Stimulated activated CD8-positive, alpha-beta memory T cell treated with anti-CD3 and anti-CD28 coated beads, Interleukin-7, amount 100 ng/mL, for 48 hours (primary cell): Measurements from ENCODE around the gene PBX3.

ENCODE experiments used
- DNase-seq, 2 donors: peaks; one replicate each; pipeline ENCODE4 v3.0.0-alpha.2; 2020; ENCODE audit warnings: low read depth in 1 of 2; ENCODE audit errors: extremely low read depth in 1 of 2

The PBX3 gene

DNA sequence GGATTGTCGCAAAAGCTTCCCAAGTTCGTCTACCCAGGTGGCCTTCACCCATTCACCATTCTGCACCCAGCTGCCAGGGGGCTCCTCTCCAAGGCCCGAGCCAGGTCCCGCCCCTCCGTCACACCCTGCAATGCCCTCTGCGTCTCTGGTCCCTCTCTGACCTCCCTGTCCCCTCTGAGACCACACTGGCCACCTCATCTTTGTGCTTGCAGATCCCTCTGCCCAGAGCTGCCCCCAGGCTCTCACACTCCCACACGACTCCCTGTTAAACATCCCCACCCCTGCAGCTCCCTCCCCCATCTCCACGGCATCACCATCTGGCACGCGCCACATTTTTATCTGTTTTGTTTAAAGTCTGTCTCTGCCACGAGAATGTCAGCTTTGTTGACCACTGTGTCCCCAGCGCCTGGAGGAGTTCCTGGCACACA, 243.6 kb downstream of the PBX3 start:
- no peak for DNase-seq

DNA sequence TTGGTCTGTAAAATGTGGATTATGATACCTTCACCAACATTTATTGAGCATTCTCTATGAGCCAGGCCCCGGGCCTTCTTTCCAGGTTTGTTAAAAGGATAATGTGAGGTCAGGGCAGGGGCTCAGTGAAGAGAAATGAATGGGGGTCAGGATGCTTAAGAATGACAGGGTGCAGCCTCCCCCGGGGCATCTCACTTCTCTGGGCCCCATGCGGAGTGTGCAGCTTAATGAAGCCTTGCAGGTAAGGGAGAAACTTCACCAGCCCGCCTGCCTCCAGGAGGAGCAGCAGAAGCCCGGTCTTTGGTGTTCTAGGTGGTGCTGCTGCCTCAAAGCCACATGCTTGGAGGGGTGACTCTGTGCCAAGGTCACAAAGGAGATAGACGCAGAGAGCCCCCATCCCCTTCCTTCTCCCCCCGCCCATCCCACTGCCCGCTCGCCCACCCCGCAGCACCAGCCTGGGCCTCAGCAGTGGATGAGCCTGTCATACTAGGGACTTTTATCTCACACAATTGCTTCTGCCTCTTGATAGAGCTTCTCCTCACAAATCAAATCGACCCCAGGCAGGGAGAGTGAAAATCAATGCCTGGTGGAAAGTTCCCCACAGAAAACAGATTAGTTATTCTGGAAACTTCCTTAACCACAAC, 244.8 kb downstream of the PBX3 start:
- DNase-seq: no peak

DNA sequence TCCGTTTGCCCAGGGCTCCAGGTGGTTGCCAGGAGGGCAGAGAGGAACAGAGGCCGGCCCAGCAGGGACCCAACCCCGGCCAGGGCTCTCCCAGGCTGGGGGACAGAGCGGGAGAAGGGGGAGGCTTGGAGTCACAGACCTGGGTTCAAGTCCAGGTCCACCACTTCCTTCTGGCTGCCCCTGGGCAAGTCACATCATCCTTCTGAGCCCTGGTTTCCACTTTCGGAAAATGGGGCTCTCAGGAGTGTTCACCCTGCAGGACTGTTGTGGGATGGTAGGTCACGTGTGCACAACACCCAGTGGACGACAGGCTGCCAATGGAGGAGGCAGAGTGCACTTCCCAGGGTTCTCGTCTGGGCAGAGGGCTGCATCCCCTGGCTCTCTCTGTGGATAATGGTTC, 245.4 kb downstream of the PBX3 start:
- no peak for DNase-seq

DNA sequence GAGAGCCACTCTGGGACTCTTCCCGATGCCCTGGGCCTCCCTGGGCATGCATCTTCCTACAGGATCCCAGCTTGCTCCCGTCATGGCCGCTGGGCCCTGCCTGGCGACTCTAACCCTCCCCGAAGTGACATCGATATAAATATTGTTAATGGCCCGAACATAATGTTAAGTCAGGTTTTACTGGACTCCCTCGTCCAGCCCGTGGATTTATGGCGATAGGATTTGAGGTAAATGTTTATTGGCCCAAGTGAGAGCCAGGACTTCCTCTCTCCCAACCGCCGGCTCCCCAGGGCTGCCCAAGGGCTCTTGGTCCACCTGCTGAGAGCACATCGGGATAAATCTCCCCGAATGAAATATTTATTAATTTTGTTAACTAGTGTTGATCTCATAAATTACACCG, 246.3 kb downstream of the PBX3 start:
- DNase-seq: no peak

DNA sequence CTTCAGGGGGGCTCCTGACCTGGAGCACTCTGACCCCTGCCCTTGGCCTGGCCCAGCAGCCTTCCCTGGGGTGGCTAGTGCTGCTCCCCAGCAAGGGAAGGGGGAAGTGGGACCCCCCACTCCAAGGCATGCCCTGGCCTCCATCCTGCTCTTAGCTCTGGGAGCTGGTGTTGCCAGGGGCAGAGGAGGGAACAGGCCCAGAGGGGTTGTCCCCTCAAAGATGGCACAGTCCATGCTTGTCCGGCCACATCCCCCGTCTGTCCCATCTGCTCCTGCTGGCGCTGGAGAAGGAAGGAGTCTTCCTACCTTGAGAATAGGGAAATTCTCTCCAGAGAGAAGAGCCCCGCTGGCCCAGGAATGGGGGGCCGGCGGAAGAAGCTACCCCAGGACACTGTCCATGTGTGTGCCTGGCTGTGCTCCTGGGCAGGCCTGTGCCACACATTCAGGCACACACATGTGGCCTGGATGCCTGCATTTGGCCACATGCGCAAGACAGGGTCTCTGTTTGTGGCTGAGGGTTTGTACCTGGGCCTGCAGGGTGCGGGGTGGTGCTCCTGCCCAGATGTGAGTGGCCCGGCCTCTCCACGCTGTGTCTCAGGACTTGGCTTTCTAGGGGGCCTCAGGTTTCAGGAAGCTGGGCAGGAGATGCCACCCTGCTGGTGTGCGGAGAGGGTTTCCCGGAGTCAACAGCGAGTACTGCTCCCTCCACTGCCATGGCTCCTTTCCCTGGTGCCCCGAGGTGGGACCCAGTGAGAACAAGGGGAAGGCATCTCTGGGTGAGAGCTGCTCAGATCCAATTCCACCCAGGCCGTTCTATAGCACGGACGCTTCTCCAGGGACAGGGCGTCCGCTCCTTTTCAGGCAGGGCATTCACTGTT, 247.1 kb downstream of the PBX3 start:
- no peak for DNase-seq

DNA sequence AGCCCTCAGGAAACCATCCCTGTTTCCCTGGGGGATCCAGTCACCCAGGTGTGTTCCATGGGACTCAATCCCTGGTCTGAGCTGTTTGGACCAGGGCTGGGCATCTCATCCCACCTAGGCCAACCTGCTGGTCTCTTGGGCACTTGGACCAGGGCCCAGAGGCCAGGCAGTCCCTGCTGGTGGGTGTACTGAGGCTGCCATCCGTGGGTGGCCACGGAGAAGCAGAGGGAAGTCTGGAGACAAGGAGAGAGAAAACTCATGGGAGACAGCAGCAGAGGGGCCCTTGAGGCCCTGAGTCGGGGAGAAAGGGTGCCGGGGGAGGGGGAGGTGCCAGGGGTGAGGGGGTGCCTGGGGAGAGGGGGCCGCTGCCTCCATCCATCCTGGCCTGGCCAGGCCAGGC, 247.8 kb downstream of the PBX3 start:
- no peak for DNase-seq

DNA sequence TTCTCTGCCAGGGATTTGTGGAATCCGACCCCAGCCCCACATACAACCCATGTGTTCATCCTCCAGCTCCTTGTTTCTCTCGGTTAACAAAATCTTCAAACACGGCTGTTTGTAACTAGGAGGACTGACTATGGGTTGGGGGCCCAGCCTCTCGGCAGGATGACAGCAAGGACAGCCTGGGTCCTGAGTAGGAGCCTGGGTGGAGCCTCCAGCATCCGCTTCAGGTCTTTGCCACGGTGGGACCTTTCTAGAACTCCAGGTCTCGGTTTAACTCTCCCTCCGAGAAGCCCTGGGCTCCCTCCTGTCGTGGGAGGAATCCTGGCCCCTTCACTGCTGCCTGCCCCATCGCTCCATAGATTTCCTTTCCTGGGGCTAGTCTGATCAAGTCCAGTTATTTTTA, 248.5 kb downstream of the PBX3 start:
- no peak for DNase-seq

DNA sequence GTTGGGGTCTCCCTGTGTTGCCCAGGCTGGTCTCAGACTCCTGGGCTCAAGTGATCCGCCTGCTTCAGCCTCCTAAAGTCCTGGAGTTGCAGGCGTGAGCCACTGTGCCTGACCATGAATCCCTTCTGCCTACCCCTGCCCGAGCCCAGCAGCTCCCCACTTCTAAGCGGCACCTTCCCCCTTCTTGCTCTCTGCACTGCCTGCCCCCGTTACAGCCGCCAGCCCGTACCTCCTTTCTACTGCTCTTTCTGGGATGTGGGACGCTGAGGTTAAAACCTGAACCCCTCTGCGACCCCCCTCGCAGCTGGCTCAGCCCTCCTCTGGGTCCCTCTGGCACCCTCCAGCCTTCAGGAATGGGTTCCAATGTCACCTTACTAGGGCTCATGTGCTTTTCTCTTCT, 249.6 kb downstream of the PBX3 start:
- no peak for DNase-seq

DNA sequence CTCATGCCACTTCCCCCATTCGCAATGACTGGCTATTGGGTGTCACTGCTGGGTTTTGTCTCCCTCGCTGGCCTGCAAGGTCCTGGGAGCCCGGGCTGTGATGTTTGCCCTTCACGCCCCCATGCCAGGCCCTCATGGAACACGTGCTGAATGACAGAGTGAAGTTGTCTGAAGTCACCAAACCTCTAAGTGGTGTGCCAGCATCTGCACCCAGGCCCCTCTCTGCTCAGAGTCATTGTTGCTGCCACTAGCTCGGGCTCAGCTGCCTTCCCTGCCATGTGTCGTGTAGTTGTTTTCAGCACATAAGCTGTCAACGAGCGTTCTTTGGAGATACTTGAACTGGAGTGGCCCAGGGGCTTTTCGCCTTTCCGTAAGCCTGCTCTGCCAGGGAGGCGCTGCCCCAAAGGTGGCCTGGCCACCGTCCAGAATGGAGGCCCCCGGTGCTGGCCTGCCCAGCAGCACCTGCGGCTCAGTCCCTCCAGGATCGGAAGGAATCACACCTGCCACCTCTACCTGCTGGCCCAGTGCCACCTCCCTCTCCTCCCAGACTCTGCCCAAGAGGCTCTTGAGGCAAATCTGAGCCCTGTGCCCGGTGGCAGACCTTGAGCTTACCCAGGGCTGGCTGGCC, 250.1 kb downstream of the PBX3 start:
- no peak for DNase-seq

DNA sequence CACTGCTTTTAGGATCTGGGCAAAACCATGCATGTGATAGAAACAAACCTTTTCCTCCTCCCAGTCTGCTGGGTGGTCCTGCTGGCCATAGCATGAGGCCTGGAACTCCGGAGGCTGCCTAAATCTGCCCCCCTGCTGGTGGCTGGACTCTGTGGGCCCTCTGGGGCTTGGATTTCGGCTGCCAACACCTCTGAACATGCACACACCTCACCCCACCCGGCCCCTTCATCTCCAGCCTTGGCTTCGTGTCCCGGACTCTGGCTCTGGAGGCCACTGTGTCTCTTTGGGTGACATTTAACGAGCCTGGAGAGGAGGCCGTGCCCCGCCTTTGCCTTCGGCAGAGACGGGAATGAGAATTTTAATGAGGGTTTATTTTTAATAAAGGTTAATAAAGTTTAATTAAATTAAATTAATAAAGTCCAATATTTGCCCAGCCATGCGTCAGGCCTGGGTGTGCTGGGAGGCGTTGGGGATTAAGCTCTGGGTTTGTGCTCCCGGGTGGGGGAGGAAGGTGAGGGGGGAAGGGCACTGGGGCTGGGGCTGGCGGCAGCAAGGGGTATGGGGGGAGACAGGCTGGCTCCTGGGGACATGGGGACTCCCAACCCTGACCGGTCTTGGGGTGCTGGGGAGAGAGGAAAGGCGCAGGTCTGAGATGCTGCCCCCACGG, 251.8 kb downstream of the PBX3 start:
- DNase-seq: no peak

DNA sequence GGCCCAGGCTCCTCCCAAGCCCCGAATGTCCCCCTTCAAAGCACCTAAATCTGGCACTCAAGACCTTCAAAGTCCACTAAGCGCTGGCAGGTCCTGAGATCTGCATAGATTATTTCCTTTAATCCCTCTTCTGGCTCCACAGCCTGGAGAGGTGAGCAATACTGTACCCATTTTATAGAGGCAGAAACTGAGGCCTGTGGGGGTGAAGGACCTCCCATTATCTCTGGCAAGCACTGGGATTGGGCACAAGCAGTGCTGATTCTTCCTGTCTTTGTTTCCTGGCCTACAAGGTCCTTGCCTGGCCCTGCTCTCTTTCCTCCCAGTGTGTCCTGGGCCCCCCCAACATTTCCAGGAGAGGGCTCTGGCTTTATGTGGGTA, 252.3 kb downstream of the PBX3 start:
- no peak for DNase-seq

DNA sequence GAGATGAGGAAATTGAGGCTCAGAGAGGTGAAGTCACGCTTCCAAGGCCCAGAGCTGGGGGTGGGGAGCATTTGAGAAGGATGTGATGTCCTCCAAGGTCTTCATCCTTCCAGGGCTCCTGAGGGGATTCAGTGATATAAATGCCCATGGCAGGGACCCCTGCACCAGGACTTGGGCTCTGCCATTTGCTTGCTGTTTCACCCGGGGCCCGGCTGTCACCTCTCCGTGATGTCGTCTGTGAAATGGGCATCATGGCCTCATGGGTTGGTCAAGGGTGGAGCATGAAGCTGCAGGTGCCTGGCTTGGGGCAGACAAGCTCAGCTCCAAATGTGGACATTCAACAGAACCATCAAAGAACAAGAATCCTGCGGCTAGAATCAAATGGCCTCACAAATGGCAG, 253.1 kb downstream of the PBX3 start:
- no peak for DNase-seq

DNA sequence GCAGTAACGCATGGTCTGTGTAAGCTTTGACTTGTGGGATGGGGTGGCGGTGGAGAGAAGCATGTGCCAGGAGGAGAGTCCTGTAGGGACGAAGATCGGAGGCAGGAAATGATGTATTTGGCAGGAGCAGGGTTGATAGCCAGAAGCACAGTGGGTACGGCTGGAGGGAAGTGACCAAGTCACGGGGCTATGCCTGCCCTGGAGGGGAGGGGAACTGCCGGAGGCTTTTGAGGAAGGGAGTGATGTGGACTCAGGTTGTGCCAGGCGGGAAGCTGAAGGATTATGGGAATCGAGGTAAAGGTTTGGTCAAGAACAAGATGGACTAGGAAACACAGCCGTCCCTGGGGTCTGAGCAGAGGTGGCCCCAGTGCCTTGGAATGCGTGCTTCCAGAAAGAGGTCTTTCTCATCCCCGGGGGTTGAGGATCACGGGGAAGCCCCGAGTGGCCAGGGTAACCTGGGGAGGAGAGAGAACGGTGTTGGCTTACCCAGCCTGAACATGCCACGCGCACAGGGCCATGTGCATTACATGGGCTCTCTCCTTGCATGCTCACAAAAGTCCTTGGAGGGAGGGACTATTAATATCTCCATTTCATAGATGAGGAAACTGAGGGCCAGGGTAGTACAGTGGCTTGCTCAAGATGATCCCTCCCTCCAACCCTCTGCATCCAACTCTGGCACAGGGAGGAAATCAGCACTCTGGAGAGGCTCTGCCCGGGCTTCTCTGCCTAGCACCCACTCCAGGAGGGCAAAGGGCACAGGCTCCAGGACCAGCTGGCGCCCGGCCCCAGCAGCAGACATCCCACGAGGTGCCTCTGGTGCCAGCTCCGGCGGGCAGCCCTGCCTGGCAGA, 253.8 kb downstream of the PBX3 start:
- no peak for DNase-seq

DNA sequence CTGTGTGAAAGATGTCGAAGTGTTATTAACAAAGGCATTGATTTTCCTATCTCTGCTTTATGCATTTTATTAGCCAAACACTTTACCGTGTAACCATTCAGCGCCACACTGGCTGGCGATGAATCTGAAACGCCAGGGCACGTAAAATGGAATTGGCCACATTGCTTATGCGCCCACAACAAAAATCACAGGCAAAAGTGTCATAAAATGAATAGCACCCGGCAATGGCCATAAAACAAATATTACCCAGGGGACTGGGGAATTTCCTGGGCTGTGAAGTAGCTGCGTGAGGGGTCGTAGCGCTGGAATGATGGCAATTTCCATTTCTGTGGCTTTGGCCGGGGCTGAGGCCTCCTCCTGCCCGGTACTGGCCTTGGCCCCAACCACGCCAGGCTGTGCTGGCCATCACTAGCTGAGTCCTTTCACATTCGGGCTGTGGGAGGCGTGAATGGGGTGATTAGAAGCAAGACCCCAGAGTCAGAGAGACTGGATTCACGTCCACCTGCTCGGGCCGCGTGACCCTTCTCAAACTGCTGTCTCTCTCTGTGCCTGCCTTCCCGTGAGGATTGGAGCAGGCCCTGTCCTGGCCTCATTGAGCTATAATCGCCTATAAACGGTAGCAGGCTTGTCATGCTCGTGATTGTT, 254.5 kb downstream of the PBX3 start:
- DNase-seq: no peak

DNA sequence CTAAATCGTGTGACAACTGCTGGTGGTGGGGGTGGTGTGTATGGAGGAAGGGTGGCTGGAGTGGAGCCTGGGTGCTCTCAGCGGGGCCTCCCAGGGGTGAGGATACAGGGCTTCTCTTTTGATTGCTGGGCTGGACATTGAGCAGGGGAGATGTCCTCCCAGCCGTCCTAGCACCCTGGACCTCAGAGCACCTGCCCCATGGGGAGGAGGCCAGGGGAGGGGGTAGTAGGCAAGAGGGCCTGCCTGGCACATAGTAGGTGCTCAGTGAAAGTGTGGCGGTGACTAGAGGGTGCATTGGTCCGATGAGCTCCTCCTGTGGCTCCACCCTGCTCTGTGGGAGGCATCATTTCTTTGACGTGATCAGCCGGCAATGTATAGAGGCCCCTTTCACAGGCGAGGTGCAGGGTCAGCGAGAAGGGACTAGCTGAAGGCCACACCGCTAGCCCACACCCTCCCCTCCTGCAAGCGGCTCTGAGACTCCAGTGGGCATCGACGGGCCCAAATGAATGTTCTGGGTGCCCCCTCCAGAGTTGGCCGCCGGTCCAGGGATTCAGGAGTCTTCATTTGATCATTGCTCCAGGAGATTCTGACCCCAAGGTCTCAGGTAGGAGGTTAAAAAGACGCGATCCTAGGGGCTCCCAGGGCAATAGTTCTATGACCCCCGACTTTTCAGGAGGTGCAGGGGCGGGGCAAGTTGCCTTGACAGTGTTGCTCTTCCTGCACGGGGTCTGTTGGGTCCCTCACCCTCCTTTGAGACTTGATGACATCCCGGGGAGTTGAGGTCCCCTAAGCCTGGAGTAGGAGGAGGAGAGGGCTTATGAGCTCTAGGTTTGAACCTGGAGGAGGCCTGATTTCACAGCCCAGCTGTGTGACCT, 255.5 kb downstream of the PBX3 start:
- no peak for DNase-seq

DNA sequence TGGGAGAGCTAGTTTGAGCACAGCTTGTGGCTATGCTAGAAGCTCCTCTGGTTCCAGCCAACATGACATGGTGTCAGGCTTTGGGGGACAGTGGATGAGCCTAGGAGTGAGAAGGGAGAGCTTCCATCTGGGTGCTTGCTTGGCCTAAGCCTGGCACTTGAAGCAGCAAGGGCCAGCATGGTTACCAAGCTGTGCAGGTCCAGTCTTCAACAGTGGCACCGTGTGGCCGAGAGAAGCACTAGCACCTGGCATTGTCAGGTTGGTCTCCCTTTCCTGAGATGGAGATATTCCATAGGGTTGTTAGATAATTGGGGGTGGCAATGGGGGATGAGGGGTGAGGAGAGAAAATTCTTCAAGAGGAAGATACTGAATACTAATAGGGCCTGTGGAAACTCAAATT, 261.9 kb downstream of the PBX3 start:
- DNase-seq: no peak

DNA sequence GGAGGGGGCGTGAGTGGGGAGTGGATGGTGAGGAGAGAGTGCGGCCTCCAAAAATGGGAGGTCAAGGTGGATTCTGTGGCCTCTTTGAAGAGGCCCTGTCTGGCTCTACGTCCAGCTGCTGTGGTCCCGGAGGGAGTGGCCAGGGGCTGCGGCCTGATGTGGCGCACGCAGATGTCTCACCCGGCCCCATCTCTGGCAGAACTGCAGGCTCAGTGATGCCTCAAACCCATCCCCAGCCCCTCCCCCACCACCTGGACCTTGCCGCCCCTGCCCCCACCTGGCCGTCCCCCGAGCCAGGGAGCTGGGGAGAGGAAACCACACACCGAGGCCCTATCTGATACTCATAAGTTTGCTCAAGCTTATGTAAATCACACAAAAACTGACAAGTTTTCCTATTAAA, 267.6 kb downstream of the PBX3 start:
- DNase-seq: no peak

DNA sequence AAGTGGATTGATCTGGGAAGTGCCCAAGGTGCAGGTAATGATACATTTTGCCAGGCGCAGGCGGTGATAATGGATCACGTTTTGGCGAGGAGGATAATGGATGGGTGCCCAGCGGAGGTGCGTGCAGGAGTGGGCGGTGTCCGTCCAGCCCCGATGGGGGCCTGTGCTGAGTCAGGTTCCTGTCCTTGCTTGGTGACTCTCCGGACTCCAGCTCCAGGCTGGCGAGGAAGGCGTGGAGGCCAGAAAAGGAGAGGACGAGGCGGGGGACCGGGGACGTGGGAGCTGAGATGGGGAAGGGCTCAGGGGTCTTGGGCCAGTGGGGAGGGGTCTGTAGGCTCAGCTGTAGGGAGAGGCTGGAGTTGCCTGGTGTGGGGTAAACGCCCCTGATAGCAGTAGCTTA, 268.3 kb downstream of the PBX3 start:
- no peak for DNase-seq

DNA sequence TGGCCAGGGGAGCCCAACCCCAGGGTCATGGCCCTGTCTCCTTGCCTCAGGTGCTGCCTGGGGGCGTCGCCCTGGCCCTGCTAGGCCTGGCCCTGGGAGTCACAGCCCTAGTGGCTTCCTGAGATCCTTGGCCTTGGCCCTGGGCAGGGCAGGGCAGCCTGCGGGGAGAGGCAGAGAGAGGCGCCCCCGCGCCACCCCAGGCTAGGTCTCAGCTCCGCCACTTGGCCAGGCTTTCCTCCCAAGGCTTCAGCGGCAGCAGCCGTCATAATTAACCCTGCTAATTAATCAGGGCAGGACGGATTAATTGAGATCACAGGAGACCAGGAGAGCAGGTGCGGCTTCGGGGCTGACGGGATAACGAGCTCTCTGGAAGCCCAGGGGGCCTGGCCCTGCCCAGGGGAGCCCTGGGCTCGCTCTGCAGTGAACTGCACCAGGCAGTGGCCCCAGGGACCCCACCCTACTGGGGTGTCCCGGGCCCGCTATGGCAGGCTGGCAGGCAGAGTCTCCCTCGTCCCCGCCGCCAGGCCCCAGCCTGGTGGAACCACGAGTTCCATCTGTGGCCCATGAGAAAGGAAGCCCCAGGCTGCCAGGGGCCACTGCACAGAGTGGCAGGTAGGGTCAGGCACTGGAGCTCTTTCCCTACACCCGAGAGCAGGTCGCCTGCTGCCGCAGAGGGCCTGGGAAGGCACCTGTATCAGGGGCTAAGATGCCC, 269.6 kb downstream of the PBX3 start:
- no peak for DNase-seq
